Measurements from ENCODE around the gene TAF4B. TPM values are rescaled to one million over a fixed set of nuclear protein-coding genes. Genes with fewer than 3 reads are reported as not detected.

The TAF4B gene
- total RNA-seq, 4 donors from 2014 or later: 5.2 to 14.1 (median 8.1) TPM

DNA sequence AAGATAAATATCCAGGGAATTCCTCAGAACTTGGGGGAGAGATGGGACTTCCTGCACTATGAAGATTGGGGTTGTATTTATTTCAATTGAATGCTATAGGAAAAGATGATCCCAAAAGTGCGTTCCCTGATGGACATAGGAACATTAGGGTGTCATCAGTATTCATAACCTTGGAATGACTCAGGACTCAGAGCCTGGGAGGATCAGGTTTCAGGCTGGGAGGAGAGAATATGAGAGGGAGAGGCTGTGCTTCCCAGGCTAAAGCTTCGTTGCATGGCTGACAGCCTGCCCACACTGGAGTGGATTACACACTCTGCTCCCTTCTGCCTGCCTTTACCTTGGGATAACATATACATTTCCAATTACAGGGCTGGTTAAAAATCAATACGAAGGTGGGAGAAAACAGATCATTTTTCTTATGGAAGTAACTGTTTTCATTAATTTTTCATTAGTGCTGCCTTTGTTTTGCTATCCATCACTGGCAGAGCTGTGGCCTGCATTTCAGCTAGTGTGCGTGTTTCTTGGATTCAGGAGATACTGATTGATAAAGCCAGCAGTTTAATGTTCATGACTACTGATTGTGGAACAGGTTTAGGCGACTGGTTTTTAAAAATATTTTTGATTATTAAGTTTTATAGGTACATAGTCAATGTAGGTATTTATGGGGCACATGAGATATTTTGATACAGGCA, 203.4 kb downstream of the TAF4B start:
- no peaks in the 10 kb centered on the region for H3K36me3 ChIP-seq
- no peaks in the 10 kb centered on the region for H3K27me3 ChIP-seq
- intact Hi-C loops (cut with DNase I): no loop called here
- no peaks in the 10 kb centered on the region for H3K9me3 ChIP-seq
- TF ChIP-seq EP300 (IDR thresholded peaks at IDR 0.05): no peak
- TF ChIP-seq, protein P1, sequence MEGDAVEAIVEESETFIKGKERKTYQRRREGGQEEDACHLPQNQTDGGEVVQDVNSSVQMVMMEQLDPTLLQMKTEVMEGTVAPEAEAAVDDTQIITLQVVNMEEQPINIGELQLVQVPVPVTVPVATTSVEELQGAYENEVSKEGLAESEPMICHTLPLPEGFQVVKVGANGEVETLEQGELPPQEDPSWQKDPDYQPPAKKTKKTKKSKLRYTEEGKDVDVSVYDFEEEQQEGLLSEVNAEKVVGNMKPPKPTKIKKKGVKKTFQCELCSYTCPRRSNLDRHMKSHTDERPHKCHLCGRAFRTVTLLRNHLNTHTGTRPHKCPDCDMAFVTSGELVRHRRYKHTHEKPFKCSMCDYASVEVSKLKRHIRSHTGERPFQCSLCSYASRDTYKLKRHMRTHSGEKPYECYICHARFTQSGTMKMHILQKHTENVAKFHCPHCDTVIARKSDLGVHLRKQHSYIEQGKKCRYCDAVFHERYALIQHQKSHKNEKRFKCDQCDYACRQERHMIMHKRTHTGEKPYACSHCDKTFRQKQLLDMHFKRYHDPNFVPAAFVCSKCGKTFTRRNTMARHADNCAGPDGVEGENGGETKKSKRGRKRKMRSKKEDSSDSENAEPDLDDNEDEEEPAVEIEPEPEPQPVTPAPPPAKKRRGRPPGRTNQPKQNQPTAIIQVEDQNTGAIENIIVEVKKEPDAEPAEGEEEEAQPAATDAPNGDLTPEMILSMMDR (IDR thresholded peaks at IDR 0.05): no peak
- no peak for TF ChIP-seq POLR2AphosphoS5 (IDR thresholded peaks at IDR 0.05)
- peaks cover 0 to 3% (median 2%) of the 10 kb centered on the region in 4 donors for H3K4me1 ChIP-seq
- WGBS: 42% methylated on average over 5 of the region's 5 CpGs
- no peak overlapping the region for H3K4me3 ChIP-seq
- no peak overlapping the region for H3K27ac ChIP-seq (replicated peaks in 1 of 4)
- peak; percentile 77 for DNase-seq (ENCODE audit: extremely low spot score)

DNA sequence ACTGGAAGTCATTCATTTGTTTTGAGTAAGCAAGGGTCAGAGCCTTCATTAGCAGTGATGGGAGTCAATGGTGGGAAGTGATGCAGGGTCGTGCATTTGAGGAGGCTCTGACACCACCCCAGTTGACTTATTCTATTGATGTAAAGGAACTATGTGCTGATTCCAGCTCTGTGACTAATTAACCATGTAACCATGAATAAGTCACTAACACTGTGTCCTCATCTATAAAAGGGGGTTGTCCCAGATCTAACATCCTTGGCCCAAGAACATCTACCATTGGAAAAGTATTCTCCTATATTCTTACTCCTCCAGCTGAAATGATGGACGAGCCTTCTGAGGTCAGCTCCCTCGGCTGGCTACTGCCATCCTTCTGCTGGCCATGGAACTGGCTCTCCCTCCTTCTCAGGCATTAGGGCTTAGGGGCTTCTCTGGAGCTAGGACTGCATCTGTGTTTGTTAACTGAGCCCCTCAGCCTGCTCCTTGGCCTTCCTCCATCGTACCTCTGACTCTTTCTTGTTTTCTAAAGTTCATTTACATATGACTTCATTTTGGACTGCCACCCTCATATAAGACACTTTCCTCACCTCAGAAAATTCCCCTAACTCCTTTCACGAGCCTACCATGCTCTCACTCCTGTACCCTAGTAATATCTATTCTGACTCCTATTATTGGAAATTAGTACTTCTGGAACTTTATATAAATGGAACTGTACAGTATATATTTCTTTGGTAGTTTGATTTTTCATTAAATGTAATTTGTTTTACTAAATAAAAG, 206.6 kb downstream of the TAF4B start:
- Histone ChIP-seq H3K27ac (replicated peaks in 1 of 4) (no peak overlapping the region), H3K36me3 (no peaks in the 10 kb centered on the region), H3K4me1 (peaks cover 0 to 7% (median 2%) of the 10 kb centered on the region in 4 donors), H3K4me3 (no peak overlapping the region), H3K9me3 (no peaks in the 10 kb centered on the region), H3K27me3 (no peaks in the 10 kb centered on the region)
- DNase-seq (ENCODE audit: extremely low spot score): peak; percentile 39
- 76% methylated on average over 5 of the region's 5 CpGs for WGBS
- intact Hi-C loops (cut with DNase I): no loop called here
- TF ChIP-seq POLR2A (IDR thresholded peaks at IDR 0.05; ENCODE audit: low read depth): no peak
- TF ChIP-seq EP300 (IDR thresholded peaks at IDR 0.05): no peak
- TF ChIP-seq, protein P1 (IDR thresholded peaks at IDR 0.05): no peak
- no peak for TF ChIP-seq POLR2AphosphoS5 (IDR thresholded peaks at IDR 0.05)

DNA sequence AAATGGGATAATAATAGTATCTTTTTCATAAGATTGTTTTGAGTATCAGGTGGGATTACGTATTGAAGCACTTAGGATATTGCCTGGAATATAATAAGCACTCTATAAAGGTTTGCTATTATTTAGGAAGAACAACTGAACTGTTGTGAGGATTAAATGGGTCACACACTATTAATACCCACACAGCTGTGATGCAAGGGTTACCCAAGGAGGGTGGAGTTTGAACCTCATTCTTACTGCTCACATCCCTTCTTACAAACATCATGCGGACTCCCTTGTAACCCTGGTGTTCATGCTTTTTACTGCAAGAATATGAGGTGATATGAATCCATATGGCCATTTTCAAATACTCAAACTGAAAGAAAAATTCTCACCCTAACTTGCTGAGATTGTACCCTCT, 208.6 kb downstream of the TAF4B start:
- WGBS: 46% methylated on average over 2 of the region's 2 CpGs
- intact Hi-C loops (cut with DNase I): no loop called here
- DNase-seq (ENCODE audit: extremely low spot score): peak; percentile 4
- H3K27ac ChIP-seq (replicated peaks in 1 of 4): no peak overlapping the region
- H3K4me3 ChIP-seq: no peak overlapping the region
- H3K9me3 ChIP-seq: no peaks in the 10 kb centered on the region
- H3K27me3 ChIP-seq: no peaks in the 10 kb centered on the region
- H3K36me3 ChIP-seq: no peaks in the 10 kb centered on the region
- peaks cover 0 to 3% (median under 1%) of the 10 kb centered on the region in 4 donors for H3K4me1 ChIP-seq
- TF ChIP-seq, protein P1 (IDR thresholded peaks at IDR 0.05): no peak
- no peak for TF ChIP-seq EP300 (IDR thresholded peaks at IDR 0.05)

DNA sequence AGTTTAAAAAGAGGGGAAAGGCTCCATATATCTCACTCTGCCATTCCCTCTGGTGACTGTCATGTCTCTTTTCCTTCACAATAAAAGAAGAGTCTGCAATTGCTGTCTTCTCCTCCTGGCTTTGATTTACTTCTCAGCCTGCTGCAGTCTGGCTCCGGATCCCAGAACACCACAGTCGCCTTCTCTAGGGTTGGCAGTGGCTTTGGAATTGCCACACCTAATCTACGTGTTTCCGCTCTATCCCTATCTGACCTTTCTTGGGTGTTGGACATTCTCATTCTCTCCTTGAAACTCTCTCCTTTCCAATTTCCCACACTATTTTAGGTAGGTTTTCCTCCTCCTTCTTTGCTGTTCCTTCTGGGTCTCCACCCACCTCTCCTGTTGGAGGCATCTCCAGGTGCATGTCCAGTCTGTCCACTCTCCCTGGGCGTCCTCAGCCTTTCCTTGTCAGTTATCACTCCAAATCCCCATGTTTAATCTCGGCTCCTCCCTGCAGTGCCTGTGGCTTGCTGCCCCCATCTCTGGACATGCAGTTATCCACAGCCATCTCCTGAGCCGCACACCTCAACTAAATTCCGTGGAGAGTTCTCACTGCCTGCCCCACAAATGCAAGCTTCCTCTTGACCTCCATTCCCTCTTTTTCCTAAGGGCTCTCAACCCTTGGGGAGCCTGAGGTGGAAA, 209.3 kb downstream of the TAF4B start:
- intact Hi-C loops (cut with DNase I): no loop called here
- H3K9me3 ChIP-seq: no peaks in the 10 kb centered on the region
- no peak overlapping the region for H3K27ac ChIP-seq (replicated peaks in 1 of 4)
- H3K36me3 ChIP-seq: no peaks in the 10 kb centered on the region
- peak; percentile 75 for DNase-seq (ENCODE audit: extremely low spot score)
- H3K4me1 ChIP-seq: peaks cover 0 to 3% (median 0%) of the 10 kb centered on the region in 4 donors
- TF ChIP-seq, protein P1 (IDR thresholded peaks at IDR 0.05): no peak
- no peak for TF ChIP-seq POLR2A (IDR thresholded peaks at IDR 0.05; ENCODE audit: low read depth)
- TF ChIP-seq EP300 (IDR thresholded peaks at IDR 0.05): no peak
- no peak for TF ChIP-seq POLR2AphosphoS5 (IDR thresholded peaks at IDR 0.05)
- WGBS: 89% methylated on average over 8 of the region's 8 CpGs
- H3K4me3 ChIP-seq: no peak overlapping the region
- H3K27me3 ChIP-seq: no peaks in the 10 kb centered on the region
